GM19025 (cell line): ENCODE results near the gene ACYP2.

ENCODE experiments used
- ATAC-seq: cut with Tn5 transposase; IDR thresholded peaks from one replicate; pipeline ENCODE4 v1.9.1; 2021; ENCODE audit warnings: mild to moderate bottlenecking, low read depth, moderate library complexity; ENCODE audit not compliant: unreplicated experiment

ACYP2 gene

DNA sequence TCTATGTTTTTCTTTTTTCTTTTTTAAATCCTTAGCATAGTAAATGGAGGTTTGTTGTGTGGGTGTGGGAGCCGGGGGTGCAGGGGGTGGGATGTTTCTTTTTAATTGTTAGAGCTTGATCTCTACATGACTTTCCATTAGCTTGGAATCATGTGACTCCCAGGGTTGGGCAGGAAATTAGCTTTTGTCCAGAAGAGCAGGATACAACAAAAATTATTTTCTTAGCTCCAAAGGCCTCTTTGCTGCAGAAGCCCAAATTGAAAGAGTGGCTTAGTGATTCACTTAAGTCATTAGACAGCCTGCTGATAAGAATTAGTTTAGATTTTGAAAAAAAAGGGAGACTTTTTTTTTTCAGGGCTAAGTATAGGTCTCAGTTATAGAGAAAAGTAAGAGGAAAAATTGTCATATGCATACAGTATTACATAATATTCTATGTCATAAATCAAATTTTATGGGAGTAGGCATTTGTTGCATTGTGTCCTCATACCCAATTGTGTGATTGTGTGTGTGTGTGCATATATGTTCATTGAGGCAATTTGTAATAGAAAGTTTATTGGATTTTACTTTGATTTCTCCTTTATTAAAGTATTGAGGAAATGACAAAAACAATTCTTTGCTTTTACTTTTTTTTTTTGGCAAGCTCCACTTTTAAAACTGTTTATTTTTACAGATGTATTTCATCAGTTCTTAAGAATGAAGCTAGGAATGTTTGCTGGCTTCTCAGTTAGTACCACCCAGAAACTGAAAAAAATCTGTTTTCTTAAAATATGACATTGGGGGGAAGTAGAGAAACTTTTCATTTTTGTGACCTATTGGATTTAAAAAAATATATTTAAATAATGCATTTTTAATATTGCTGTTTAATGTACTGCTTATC lies 93.2 kb downstream of the ACYP2 start:
- no peak for ATAC-seq

DNA sequence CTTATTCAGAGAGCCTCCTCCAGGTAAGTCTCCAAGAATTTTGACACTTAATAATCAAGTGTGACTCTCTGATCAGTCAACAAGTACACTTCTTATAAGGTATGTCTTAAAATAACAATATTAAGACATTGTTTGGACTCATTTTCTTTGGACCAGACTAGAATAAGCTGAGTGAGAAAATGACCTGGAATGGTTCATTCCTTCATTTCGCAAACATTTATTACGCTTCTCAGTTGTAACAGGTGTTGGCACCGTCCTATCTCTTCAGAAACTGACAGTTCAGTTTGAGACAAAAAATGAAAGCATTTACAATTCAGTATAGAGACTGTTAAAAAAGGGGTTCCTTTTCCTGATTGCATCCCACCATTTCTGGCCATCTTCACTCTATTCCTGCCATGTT lies 94.0 kb downstream of the ACYP2 start:
- no peak for ATAC-seq

GRCh38 chr2:54212456-54212855 lies 97.0 kb downstream of the ACYP2 start:
- ATAC-seq, result no peak

GRCh38 chr2:54213082-54213481 lies 97.7 kb downstream of the ACYP2 start:
- no peak for ATAC-seq

DNA sequence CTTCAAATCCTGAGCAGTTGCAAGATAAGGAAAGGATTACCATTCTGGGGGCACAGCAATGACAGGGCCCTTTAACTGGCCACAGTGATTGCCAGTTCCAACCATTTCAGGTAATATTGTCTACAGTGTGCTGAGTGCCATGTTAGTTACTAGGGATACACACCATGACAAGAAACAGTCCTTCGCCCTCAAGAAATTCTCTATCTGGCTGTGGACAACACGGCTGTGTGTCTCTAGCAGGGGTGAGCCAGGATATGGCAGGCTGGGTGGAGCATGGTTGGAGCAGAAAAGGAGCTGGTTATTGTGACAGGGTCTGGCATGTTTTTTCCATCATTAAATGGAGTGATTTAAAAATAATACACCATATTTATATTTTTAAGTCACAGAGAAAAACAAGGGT lies 109.6 kb downstream of the ACYP2 start:
- ATAC-seq, result no peak

DNA sequence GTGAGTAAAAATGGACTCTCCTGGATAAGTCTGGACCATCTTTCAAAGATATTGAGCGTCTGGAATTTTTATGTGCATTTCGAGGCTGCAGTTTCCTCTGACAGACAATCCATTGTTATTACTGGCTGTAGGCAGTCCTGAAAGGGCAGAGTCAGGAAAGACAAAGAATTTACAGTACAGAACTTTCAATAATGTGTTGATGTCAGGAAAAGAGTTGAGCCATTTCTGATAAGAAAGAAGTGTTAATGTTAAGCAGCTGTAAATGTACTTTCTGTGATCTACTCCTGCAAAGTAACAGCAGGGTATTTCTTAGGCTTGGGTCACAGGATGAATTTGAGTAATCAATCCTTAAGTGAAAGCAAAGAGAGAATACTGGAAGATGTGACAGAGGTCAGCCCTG lies 110.8 kb downstream of the ACYP2 start:
- no peak for ATAC-seq

DNA sequence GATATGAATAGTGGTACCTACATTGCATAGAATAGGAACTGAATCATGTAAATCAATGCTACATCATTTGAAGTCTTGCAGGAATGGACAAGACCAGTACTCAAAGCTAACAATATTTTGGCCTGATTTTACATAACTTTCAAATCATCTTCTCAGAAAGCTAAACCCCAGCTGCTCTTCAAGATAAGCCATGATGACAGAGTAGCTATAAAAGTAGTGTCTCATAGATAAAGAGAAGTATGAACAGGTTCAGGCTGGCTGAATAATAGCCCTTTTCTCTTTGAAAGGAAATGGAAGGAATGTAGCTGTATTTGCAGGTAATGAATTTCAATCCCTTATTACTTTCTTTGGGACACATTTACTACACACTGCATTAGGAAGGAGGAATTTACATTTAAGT lies 112.4 kb downstream of the ACYP2 start:
- ATAC-seq, result no peak

GRCh38 chr2:54228945-54229344 lies 113.5 kb downstream of the ACYP2 start:
- no peak for ATAC-seq

DNA sequence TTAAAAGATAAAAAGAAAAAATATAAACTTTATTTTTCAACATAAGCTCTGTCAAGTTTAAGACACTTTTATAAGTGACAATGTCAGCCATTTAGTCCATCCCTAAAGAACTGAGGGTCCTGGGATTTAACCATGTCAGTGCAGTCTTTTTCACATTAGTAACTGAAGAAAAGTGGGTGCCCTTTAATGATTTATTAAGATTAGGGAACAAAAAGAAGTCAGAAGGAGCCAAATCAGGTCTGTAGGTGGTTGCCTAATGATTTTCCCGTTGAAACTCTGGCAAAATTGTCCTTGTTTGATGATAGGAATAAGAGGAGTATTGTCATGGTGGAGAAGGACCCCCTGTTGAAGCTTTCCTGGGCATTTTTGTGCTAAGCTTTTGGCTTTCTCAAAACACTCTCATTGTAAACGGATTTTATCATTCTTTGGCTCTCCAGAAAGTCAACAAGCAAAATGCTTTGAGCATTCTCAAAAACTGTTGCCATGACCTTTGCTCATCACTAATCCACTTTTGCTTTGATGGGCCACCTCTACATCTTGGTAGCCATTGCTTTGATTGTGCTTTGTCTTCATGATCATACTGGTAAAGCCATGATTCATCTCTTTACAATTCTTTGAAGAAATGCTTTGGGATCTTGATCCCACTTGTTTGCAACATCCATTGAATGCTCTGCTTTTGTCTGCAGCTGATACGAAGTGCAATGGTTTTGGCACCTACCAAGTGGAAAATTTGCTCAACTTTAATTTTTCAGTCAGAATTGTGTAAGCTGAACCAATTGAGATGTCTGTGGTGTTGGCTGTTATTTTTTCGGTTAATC lies 118.6 kb downstream of the ACYP2 start:
- no peak for ATAC-seq

DNA sequence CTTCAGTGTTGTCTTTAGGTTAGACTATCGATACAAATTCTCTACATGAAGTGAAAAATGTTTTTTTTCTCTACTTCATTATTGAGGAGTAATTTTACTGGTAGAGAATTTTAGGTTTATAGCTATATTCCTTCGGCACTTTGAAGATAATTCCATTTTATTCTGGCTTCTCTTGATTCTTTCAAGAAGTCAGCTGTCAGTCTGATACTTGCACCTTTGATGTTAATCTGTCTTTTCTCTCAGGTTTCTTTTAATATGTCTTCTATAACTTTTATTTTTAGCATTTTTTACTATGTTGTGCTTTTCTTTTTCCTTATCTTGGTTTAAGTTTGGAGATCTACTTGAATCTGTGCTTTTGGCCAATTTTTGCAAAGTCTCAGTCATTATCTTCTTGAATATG lies 122.0 kb downstream of the ACYP2 start:
- no peak for ATAC-seq

- no peak for ATAC-seq
Observed at GRCh38 chr2:54239427-54239826, 124.0 kb downstream of the ACYP2 start.

DNA sequence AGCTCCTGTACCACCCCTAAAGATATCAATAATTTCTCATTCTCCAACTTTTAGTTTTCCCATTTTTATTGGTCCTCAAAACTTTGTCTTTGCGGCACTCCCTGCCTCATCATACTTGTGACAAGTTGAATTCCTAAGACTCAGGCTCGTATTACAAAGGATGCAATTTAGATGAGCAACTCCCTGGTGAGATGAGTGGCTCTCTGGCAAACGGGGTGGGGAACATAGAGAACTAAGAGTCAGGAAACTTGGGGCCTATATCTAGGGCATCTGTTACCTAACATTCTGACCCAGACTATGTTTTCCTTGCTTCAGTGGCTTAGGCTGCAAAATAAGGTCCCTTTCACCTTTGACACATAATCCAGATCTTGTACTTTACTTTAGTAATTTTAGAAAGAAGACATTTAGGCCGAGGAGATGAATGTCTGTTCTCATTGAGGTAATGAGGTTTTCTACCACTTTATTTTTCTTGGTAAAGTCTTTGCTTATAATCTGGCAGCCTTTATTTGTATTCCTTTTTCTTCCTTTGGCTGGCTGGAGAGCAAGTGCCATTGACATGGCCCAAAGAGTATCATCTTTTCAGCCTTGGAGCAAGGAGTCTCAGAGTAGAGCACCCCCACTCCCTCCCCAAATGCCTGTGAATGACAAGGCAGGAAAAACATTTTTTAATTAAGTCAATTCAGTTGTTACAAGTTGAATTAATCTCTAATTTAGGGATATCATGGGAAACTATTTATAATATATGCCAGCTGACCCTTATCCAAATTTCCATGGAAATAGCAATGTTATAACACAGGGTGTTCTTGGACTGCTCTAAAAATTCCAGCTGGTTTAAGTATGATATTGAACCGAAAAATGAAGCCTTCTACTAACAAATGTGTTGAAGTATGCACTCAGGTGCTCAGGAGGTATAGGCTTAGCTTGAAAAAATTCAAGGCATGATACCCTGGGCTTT lies 125.4 kb downstream of the ACYP2 start:
- ATAC-seq, result no peak

- ATAC-seq, result no peak
Observed at GRCh38 chr2:54247115-54247514, 131.7 kb downstream of the ACYP2 start.

DNA sequence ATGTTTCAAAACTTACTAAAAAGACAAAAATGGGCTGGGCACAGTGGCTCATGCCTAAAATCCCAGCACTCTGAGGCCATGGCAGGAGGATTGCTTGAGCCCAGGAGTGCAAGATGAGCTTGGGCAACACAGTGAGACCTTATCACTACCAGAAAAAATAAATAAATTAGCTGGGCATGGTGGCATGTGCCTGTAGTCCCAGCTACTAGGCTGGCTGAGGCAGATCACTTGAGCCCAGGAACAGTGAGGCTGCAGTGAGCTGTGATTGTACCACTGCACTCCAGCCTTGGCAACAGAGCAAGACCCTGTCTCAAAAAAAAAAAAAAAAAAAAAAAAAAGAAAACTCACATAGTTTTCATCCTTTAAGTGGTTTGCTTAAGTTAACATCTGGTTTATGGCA lies 134.2 kb downstream of the ACYP2 start:
- no peak for ATAC-seq

DNA sequence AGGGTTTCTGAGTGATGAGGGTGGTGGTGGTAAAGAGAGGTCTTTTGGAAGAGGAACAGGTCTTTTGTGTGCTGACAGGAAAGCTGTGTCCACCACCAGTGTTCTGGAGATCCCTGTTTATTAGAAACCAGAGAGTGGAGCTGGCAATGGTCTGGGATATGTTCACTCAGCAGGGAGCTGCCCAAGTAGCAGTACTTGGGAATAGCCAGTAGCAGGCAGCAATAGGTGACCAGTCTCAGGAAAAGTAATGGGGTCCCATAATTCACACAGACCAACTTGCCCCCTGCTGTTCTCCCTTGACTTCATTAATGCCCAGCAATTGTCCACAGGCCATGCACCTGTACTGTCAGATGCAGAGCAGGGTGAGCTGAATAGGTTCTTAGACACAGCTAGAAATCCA lies 138.8 kb downstream of the ACYP2 start:
- ATAC-seq, result no peak

- no peak for ATAC-seq
Observed at GRCh38 chr2:54255230-54256090, 140.0 kb downstream of the ACYP2 start.

- ATAC-seq, result no peak
Observed at GRCh38 chr2:54256091-54256694, 140.8 kb downstream of the ACYP2 start, which contains the start of gene TSPYL6. TSS of gene TSPYL6 (minus strand) at chr2:54256229. CDS start at chr2:54256151, 78 bp downstream.

GRCh38 chr2:54258166-54258565 lies 142.8 kb downstream of the ACYP2 start:
- no peak for ATAC-seq
